Measurements from ENCODE around the gene FEM1A. TPM values are rescaled to one million over a fixed set of nuclear protein-coding genes. Genes with fewer than 3 reads are reported as not detected.

Gene FEM1A
- total RNA-seq, 1 donor from 2014 or later, result 11.5 TPM

DNA sequence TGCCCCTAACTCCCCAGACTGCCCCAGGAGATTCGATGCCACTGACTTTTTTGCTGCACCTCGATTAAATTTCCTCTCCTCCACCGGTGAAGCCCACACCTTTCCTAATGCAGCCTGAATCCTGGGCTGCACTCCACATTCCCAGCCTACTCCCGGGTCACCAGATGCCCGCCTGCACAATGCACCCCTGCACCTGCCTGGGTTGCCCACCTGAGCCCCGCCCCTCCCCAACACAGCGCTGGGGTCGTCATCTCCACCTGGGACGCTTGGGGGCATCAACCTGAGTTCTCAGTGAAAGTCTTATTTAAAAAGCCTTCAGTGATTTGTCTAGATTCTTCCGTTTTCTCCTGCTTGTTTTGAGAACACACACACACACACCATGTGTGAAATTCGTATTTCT lies 43.3 kb upstream of the FEM1A start:
- Mint-ChIP-seq H3K4me1 (peaks cover 8% of the 10 kb centered on the region), H3K27ac (no peak overlapping the region), H3K36me3 (no peaks in the 10 kb centered on the region), H3K27me3 (ENCODE audit: low read depth) (peaks cover 41% of the 10 kb centered on the region), H3K4me3 (no peak overlapping the region), H3K9me3 (no peaks in the 10 kb centered on the region)
- TF ChIP-seq, protein P1, sequence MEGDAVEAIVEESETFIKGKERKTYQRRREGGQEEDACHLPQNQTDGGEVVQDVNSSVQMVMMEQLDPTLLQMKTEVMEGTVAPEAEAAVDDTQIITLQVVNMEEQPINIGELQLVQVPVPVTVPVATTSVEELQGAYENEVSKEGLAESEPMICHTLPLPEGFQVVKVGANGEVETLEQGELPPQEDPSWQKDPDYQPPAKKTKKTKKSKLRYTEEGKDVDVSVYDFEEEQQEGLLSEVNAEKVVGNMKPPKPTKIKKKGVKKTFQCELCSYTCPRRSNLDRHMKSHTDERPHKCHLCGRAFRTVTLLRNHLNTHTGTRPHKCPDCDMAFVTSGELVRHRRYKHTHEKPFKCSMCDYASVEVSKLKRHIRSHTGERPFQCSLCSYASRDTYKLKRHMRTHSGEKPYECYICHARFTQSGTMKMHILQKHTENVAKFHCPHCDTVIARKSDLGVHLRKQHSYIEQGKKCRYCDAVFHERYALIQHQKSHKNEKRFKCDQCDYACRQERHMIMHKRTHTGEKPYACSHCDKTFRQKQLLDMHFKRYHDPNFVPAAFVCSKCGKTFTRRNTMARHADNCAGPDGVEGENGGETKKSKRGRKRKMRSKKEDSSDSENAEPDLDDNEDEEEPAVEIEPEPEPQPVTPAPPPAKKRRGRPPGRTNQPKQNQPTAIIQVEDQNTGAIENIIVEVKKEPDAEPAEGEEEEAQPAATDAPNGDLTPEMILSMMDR (IDR thresholded peaks at IDR 0.05; ENCODE audit: unreplicated experiment), result no peak
- DNase-seq (ENCODE audit: low spot score in 2 of 2, unreplicated experiment in 2 of 2), result no peak

- no peak overlapping the region for H3K27ac Mint-ChIP-seq
These were observed 42.9 kb upstream of the FEM1A start for GRCh38 chr19:4748589-4748988.

DNA sequence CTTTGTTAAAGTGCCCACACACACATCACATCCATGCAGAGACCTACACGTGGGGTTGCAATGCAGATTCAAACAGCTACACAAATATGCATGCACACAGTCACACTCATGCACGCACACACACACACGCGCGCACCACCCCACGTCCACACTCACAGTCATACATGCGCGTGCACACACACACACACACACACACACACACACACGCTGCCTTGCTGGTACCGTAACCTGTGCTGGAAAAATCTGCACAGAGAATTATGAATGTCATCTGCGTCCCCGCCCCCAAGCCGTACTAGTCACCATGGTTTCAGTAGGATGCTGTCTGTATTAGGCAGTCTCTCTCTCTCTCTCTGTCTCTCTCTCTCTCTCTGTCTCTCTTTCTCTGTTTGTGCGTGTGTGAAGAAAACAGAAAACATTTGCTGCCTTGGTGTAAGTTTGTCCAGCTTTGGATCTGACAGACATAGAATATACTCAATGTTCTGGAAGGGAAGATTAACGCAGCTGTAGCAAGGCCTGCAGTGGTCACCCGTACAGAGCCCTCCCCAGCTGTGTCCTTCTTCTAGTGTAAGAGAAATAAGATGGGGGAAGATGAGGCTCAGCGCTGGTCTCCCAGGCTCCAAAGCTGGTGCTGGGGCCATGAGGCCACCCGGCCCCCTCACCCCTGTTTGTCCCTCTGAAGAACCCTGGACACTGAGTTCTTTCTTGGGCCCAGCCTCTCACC lies 41.5 kb upstream of the FEM1A start:
- Mint-ChIP-seq H3K9me3 (no peaks in the 10 kb centered on the region), H3K4me1 (peaks cover under 1% of the 10 kb centered on the region), H3K27ac (no peak overlapping the region), H3K36me3 (no peaks in the 10 kb centered on the region), H3K27me3 (ENCODE audit: low read depth) (peaks cover 33% of the 10 kb centered on the region), H3K4me3 (no peak overlapping the region)
- DNase-seq (ENCODE audit: low spot score in 2 of 2, unreplicated experiment in 2 of 2), result no peak
- TF ChIP-seq, protein P1 (IDR thresholded peaks at IDR 0.05; ENCODE audit: unreplicated experiment), result no peak

More at GRCh38 chr19:4748589-4748988, 42.9 kb upstream of the FEM1A start:
- TF ChIP-seq, protein P1 (IDR thresholded peaks at IDR 0.05; ENCODE audit: unreplicated experiment), result no peak
- DNase-seq (ENCODE audit: low spot score in 2 of 2, unreplicated experiment in 2 of 2), result no peak
- Mint-ChIP-seq H3K27me3 (ENCODE audit: low read depth) (peaks cover 38% of the 10 kb centered on the region), H3K36me3 (no peaks in the 10 kb centered on the region), H3K9me3 (no peaks in the 10 kb centered on the region), H3K4me3 (no peak overlapping the region), H3K4me1 (peaks cover 7% of the 10 kb centered on the region)

- peaks cover 21% of the 10 kb centered on the region for H3K27me3 Mint-ChIP-seq (ENCODE audit: low read depth)
- DNase-seq (ENCODE audit: low spot score in 2 of 2, unreplicated experiment in 2 of 2), result no peak
- H3K4me1 Mint-ChIP-seq, result no peaks in the 10 kb centered on the region
- H3K36me3 Mint-ChIP-seq, result no peaks in the 10 kb centered on the region
- TF ChIP-seq, protein P1 (IDR thresholded peaks at IDR 0.05; ENCODE audit: unreplicated experiment), result no peak
- no peak overlapping the region for H3K4me3 Mint-ChIP-seq
- H3K9me3 Mint-ChIP-seq, result no peaks in the 10 kb centered on the region
- no peak overlapping the region for H3K27ac Mint-ChIP-seq
These were observed 37.3 kb upstream of the FEM1A start for GRCh38 chr19:4754248-4754647.

DNA sequence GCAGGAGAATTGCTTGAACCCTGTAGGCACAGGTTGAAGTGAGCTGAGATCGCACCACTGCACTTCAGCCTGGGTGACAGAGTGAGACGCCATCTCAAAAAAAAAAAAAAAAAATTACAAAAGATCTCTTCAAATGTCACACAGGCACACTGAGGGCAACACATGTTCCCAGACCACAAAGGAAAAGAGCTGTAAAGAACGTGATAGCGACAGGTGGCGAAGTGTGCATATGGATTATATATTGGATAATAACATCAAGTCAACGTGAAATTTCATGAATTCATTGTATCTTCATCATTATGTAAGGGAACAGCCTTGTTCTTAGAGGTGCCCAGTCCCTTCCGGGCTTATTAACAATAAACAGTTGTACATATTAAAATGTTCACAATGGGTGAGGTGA lies 36.1 kb upstream of the FEM1A start:
- no peak overlapping the region for H3K27ac Mint-ChIP-seq
- peaks cover 6% of the 10 kb centered on the region for H3K4me1 Mint-ChIP-seq
- H3K9me3 Mint-ChIP-seq, result no peaks in the 10 kb centered on the region
- no peak for DNase-seq (ENCODE audit: low spot score in 2 of 2, unreplicated experiment in 2 of 2)
- H3K36me3 Mint-ChIP-seq, result no peaks in the 10 kb centered on the region
- no peak overlapping the region for H3K4me3 Mint-ChIP-seq
- peaks cover 20% of the 10 kb centered on the region for H3K27me3 Mint-ChIP-seq (ENCODE audit: low read depth)
- TF ChIP-seq, protein P1 (IDR thresholded peaks at IDR 0.05; ENCODE audit: unreplicated experiment), result no peak
